Loucy (cell line): ENCODE measurements around the gene CAB39.

ENCODE experiments used
- H2AFZ ChIP-seq: fragments of 200-600 bp; sonication (generic); 2 replicates; pipeline ENCODE4 v1.6.0; 2016; ENCODE audit warnings: antibody characterized with exemption, mild to moderate bottlenecking, low read length, moderate library complexity
- H3F3A ChIP-seq: fragments of 200-600 bp; 2 replicates; pipeline ENCODE4 v1.6.0; 2016; ENCODE audit warnings: antibody characterized with exemption, low read depth, mild to moderate bottlenecking
- H3K27me3 ChIP-seq: fragments of 200-600 bp; sonication (generic); 2 replicates; pipeline ENCODE4 v1.6.1; 2014; ENCODE audit warnings: low read length, mild to moderate bottlenecking; ENCODE audit not compliant: insufficient read depth, poor library complexity, severe bottlenecking
- H3K36me3 ChIP-seq: fragments of 200-600 bp; sonication (generic); 2 replicates; pipeline ENCODE4 v1.6.1; 2016; ENCODE audit warnings: low read length; ENCODE audit not compliant: insufficient read depth
- H3K4me1 ChIP-seq: fragments of 200-600 bp; sonication (generic); 2 replicates; pipeline ENCODE4 v1.5.1; 2014; ENCODE audit warnings: low read length, mild to moderate bottlenecking; ENCODE audit not compliant: insufficient read depth, poor library complexity, severe bottlenecking
- H3K4me2 ChIP-seq: fragments of 200-600 bp; sonication (generic); 2 replicates; pipeline ENCODE4 v1.6.0; 2014; ENCODE audit warnings: antibody characterized with exemption, low read length, low read depth, mild to moderate bottlenecking; ENCODE audit not compliant: poor library complexity, severe bottlenecking
- H3K4me3 ChIP-seq: fragments of 200-600 bp; sonication (generic); 2 replicates; pipeline ENCODE4 v1.5.1; 2014; ENCODE audit warnings: low read length, mild to moderate bottlenecking, mixed read lengths; ENCODE audit not compliant: poor library complexity, severe bottlenecking
- H3K79me2 ChIP-seq: fragments of 200-600 bp; sonication (generic); 2 replicates; pipeline ENCODE4 v1.6.1; 2014; ENCODE audit warnings: low read length; ENCODE audit not compliant: insufficient read depth
- H3K9ac ChIP-seq: fragments of 200-600 bp; sonication (generic); 2 replicates; pipeline ENCODE4 v1.6.0; 2014; ENCODE audit warnings: mild to moderate bottlenecking, low read depth, low read length, moderate library complexity; ENCODE audit not compliant: poor library complexity, severe bottlenecking
- H3K9me2 ChIP-seq: fragments of 200-600 bp; sonication (generic); replicated peaks from 2 replicates; pipeline ENCODE4 v1.6.1; 2016; ENCODE audit warnings: low read depth, low read length, mixed read lengths
- H3K9me3 ChIP-seq: fragments of 200-600 bp; sonication (generic); 2 replicates; pipeline ENCODE4 v1.6.1; 2014; ENCODE audit warnings: mild to moderate bottlenecking, antibody characterized with exemption, low read length, low read depth; ENCODE audit not compliant: insufficient read depth
- H4K20me1 ChIP-seq: fragments of 200-600 bp; sonication (generic); 2 replicates; pipeline ENCODE4 v1.6.0; 2014; ENCODE audit warnings: antibody characterized with exemption, low read length, mild to moderate bottlenecking; ENCODE audit not compliant: insufficient read depth, poor library complexity, severe bottlenecking
- EZH2phosphoT487 ChIP-seq: fragments of 200-600 bp; IDR thresholded peaks from 2 replicates; pipeline ENCODE4 v1.6.1; 2018; ENCODE audit warnings: antibody characterized with exemption, mild to moderate bottlenecking, moderate library complexity, borderline replicate concordance
- TF ChIP-seq, protein P1 (sequence below): fragments of 200-600 bp; sonication (generic); conservative IDR thresholded peaks from 2 replicates; pipeline ENCODE4 v1.5.1; 2014; ENCODE audit warnings: mild to moderate bottlenecking, antibody characterized with exemption, low read length

Gene CAB39

DNA sequence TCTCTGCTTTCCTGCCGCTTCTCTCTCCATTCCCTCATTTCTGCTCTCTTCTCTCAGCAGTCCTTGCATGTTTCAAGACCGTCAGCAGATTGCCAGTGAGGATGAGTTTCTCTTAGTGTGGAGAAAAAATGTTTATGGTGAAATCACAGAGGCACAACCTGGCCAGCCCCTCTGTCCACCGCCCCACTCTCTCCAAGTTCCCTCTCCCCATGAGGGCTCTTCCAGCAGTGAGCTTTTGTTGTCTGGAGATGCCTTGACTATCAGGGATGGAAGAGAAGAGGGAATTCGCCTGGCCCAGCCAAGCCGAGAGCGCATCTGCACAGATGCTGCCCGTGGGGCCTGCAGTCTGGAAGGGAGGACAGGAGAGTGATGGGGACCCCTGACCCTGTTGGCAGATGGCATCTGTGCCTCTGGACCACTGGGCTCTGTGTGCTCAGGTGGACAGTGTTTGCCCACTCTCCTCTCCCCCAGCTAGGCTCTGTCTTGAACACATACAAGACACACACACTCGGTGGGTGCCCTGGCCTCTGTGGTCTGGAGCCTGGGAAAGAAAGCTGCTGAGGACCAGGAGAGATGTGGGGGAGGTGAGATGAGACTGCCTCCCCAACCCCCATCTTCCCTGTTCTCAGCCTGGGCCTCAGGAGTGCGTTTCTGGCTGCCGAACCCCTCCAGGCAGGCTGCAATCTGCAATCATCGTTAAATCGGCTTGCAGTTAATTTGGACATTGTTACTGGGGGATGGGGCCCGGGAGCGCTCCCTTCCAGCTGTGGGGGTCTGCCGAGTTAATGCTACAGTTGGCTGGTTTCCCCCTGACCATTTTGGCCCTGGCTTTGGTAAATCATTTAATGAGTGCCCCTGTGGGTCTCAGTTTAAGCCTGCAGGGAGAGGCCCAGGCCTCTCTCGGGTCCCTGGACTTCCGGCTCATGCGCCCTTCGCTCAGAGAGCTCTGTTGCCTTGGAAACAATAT is 156.6 kb downstream of the CAB39 start:
- Histone ChIP-seq H3F3A (0 out of 2 replicates have a peak, but pooled peaks cover 8% of the 10 kb centered on the region), H3K36me3 (peaks cover 8% of the 10 kb centered on the region; the same call in 1 of the 2 replicates), H3K79me2 (peaks cover 91% of the 10 kb centered on the region), H3K9me3 (no peaks in the 10 kb centered on the region), H4K20me1 (peaks cover 44% of the 10 kb centered on the region), H3K4me2 (peak overlapping the region; percentile 95), H3K4me1 (peaks cover 49% of the 10 kb centered on the region), H3K9me2 (no peaks in the 10 kb centered on the region), H3K9ac (peak overlapping the region; percentile 25), H3K27me3 (peaks cover 4% of the 10 kb centered on the region), H2AFZ (no peak overlapping the region), H3K4me3 (peak overlapping the region; percentile 35)
- TF ChIP-seq, protein P1, sequence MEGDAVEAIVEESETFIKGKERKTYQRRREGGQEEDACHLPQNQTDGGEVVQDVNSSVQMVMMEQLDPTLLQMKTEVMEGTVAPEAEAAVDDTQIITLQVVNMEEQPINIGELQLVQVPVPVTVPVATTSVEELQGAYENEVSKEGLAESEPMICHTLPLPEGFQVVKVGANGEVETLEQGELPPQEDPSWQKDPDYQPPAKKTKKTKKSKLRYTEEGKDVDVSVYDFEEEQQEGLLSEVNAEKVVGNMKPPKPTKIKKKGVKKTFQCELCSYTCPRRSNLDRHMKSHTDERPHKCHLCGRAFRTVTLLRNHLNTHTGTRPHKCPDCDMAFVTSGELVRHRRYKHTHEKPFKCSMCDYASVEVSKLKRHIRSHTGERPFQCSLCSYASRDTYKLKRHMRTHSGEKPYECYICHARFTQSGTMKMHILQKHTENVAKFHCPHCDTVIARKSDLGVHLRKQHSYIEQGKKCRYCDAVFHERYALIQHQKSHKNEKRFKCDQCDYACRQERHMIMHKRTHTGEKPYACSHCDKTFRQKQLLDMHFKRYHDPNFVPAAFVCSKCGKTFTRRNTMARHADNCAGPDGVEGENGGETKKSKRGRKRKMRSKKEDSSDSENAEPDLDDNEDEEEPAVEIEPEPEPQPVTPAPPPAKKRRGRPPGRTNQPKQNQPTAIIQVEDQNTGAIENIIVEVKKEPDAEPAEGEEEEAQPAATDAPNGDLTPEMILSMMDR: no peak
- TF ChIP-seq EZH2phosphoT487: no peak

DNA sequence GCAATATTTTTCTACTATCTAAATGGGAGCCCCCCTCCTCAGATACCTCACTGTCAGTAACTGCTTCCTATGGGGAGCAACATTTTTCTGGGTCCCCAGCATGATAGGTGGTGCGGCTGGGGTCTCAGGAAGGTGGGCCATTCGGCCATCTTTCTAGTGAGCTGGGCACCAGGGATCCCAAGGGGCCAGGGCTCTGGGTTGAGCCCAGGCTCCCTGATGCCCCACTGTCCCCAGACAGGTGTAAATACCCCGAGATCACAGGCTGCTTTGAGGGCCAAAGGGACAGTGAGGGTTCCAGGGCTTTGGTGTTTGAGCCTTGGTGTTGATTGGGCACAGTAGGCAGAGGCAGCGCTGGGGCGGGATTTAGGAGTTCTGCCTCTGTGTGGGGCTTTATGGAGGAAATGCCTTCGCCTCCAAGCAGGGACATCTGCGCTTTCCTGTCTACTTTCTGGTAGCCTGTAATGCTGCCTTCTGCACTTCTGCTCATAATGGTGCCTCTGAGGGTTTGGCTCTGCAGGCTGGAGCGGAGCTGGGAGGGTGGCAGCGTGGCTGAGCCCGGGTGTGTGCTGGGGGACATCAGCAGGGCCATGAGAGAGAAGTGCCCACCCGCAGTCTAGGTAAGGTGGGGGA is 157.4 kb downstream of the CAB39 start:
- Histone ChIP-seq H3K27me3 (peaks cover 2% of the 10 kb centered on the region), H3K9me3 (no peaks in the 10 kb centered on the region), H2AFZ (no peak overlapping the region), H3K4me1 (peaks cover 49% of the 10 kb centered on the region), H3K9ac (peak overlapping the region; percentile 20), H3F3A (0 out of 2 replicates have a peak, but pooled peaks cover 8% of the 10 kb centered on the region), H3K79me2 (peaks cover 91% of the 10 kb centered on the region), H4K20me1 (peaks cover 48% of the 10 kb centered on the region), H3K36me3 (peaks cover 16% of the 10 kb centered on the region; the same call in 1 of the 2 replicates), H3K4me3 (peak overlapping the region; percentile 35), H3K4me2 (peak overlapping the region; percentile 95), H3K9me2 (no peaks in the 10 kb centered on the region)
- TF ChIP-seq, protein P1: no peak
- TF ChIP-seq EZH2phosphoT487: no peak
